Adrenal gland (tissue), 12 donors: ENCODE data around the gene JUP. TPM values are rescaled to one million over a fixed set of nuclear protein-coding genes. Genes with fewer than 3 reads are reported as not detected.

Experiments
- DNase-seq, 7 donors: peaks; one replicate each; pipeline ENCODE4 v3.0.0-alpha.2; 2019 to 2020
- H3K27ac ChIP-seq, 5 donors: fragments of 200-600 bp; sonication (generic) in 4 of 5; 1 replicate in 3 of 5; 2 replicates in 2 of 5; pipeline versions ENCODE4 v1.5.1 to v1.8.0; 2016 to 2020; ENCODE audit warnings: mild to moderate bottlenecking in 1 of 5
- H3K27me3 ChIP-seq: fragments of 200-600 bp; 2 replicates; pipeline ENCODE4 v1.8.0; 2021
- H3K36me3 ChIP-seq, 2 donors: fragments of 200-600 bp; replicated peaks in 1 of 2; 1 replicate in 1 of 2; 2 replicates in 1 of 2; pipeline versions ENCODE4 v1.5.1 to v1.8.0; 2018 to 2022
- H3K4me1 ChIP-seq, 2 donors: fragments of 200-600 bp; replicated peaks in 1 of 2; 1 replicate in 1 of 2; 2 replicates in 1 of 2; pipeline versions ENCODE4 v1.5.1 to v1.8.0; 2018 to 2021
- H3K4me3 ChIP-seq, 4 donors: fragments of 200-600 bp; sonication (generic) in 3 of 4; one replicate each; pipeline ENCODE4 v1.5.1; 2016 to 2018
- H3K9me3 ChIP-seq, 3 donors: fragments of 200-600 bp; sonication (generic) in 1 of 3; replicated peaks in 1 of 3; 1 replicate in 2 of 3; 2 replicates in 1 of 3; pipeline versions ENCODE4 v1.5.1 to v1.8.0; 2016 to 2021
- CTCF ChIP-seq, 6 experiments: fragments of 450-650 bp in 4 of 6; fragments of 200-600 bp in 2 of 6; sonication (generic) in 1 of 6; IDR thresholded peaks; 1 replicate in 5 of 6; 2 replicates in 1 of 6; pipeline versions ENCODE4 v1.5.1 to v1.8.0; 2016 to 2021; ENCODE audit warnings: antibody characterized with exemption in 6 of 6, mild to moderate bottlenecking in 2 of 6, moderate library complexity in 1 of 6
- POLR2A ChIP-seq, 2 donors: fragments of 450-650 bp; IDR thresholded peaks; one replicate each; pipeline ENCODE4 v1.6.1; 2017; ENCODE audit warnings: antibody characterized with exemption in 2 of 2, mild to moderate bottlenecking in 2 of 2, moderate library complexity in 1 of 2
- WGBS, 4 donors: extraction: QIAGEN DNeasy Blood & Tissue Kit in 2 of 4; methylation state at CpG; one replicate each; pipeline versions ENCODE4 v1.1.5 to v1.1.7; 2013 to 2017; 5-methylcytosine and 5-hydroxymethylcytosine counted together
- intact Hi-C, 2 donors: fragments of 100-400 bp; cut with DNase I; formaldehyde crosslinking; loops; one replicate each; pipeline versions ENCODE4 v1.14.1 to v1.15.0; 2022 to 2023
- polyA plus RNA-seq, 3 donors: library from polyadenylated mRNA; stranded (reverse); fragments of 200-250 nt in 2 of 3; fragments of 350-450 nt in 1 of 3; fragmentation: Illumina TruSeq in 1 of 3; extraction: RNeasy Lipid Tissue Mini Kit (QIAGEN cat#74804) in 1 of 3; gene quantifications; one replicate each; pipeline ENCODE4 v1.2.3, GENCODE V29; 2013 to 2014
- total RNA-seq, 9 donors: library from RNA; depleted of rRNA in 4 of 9; stranded (reverse); fragments of >200 nt in 4 of 9; fragments of 120-200 nt in 1 of 9; fragmentation: NEBNext Ultra II Directional in 1 of 9; extraction: Animal tissue kit (Norgen Biotek cat#: 25700) in 1 of 9; gene quantifications; one replicate each; pipeline versions ENCODE4 v1.1.0 to v1.2.4, GENCODE V29; 2013 to 2023
- donor health status: healthy with polysubstance abuse.
- donor health status: Bipolar disorder and iron deficiency.
- donor health status: DM: yes; HTN: yes; CAD: no.
- donor health status: DM: no; HTN: no; CAD: no.
- donor health status: DM: no; HTN: no; CAD: no.
- donor health status: DM: yes; HTN: yes; CAD: no.

The JUP gene
- total and polyA plus RNA-seq, 12 donors = 4.9 to 81.3 (median 29.6) TPM

- intact Hi-C loops = no loop called here
- Histone ChIP-seq H3K4me1 (peaks cover 0 to 15% of the 10 kb centered on the region in 2 donors), H3K27me3 (no peaks in the 10 kb centered on the region), H3K27ac (peak overlapping the region in 3 of 5 donors; percentile 26 to 86 (median 63)), H3K36me3 (no peaks in the 10 kb centered on the region), H3K9me3 (no peaks in the 10 kb centered on the region), H3K4me3 (no peak overlapping the region)
- no peak for DNase-seq
- no peak for TF ChIP-seq CTCF (IDR thresholded peaks at IDR 0.05)
- no peak for TF ChIP-seq POLR2A (IDR thresholded peaks at IDR 0.05)
- 63 to 80% (median 69%) methylated on average over 7 to 14 of the region's 14 CpGs for WGBS, 4 donors
Observed at GRCh38 chr17:41793784-41794539, 7.5 kb upstream of the JUP start.

GRCh38 chr17:41792845-41793783 is 6.6 kb upstream of the JUP start:
- no peaks in the 10 kb centered on the region for H3K27me3 ChIP-seq
- H3K9me3 ChIP-seq = no peaks in the 10 kb centered on the region
- TF ChIP-seq CTCF (IDR thresholded peaks at IDR 0.05) (no peak), POLR2A (IDR thresholded peaks at IDR 0.05) (no peak)
- H3K36me3 ChIP-seq = no peaks in the 10 kb centered on the region
- H3K4me1 ChIP-seq = peaks cover 0 to 15% of the 10 kb centered on the region in 2 donors
- intact Hi-C loops = no loop called here
- 35 to 45% (median 42%) methylated on average over 17 to 22 of the region's 22 CpGs for WGBS, 4 donors
- H3K4me3 ChIP-seq = no peak overlapping the region
- DNase-seq = peak in 2 of 7 donors; percentile 27 to 57
- H3K27ac ChIP-seq = peak overlapping the region in 3 of 5 donors; percentile 26 to 86 (median 63)

- Histone ChIP-seq H3K9me3 (no peaks in the 10 kb centered on the region), H3K27ac (no peak overlapping the region), H3K36me3 (no peaks in the 10 kb centered on the region), H3K4me3 (no peak overlapping the region), H3K27me3 (no peaks in the 10 kb centered on the region), H3K4me1 (peaks cover 0 to 29% of the 10 kb centered on the region in 2 donors)
- TF ChIP-seq CTCF (IDR thresholded peaks at IDR 0.05) = no peak
- TF ChIP-seq POLR2A (IDR thresholded peaks at IDR 0.05) = no peak
- DNase-seq = no peak
- WGBS, 4 donors = 24 to 43% (median 35%) methylated on average over 4 of the region's 4 CpGs
- intact Hi-C loops = no loop called here
Observed at GRCh38 chr17:41787021-41787418, 509 bp upstream of the JUP start.

GRCh38 chr17:41785859-41786226 is 668 bp downstream of the JUP start:
- Histone ChIP-seq H3K4me3 (peak overlapping the region in 3 of 4 donors; percentile 28 to 65 (median 65)), H3K9me3 (no peaks in the 10 kb centered on the region), H3K27me3 (no peaks in the 10 kb centered on the region), H3K36me3 (no peaks in the 10 kb centered on the region), H3K27ac (peak overlapping the region in 4 of 5 donors; percentile 9 to 79 (median 58)), H3K4me1 (peaks cover 0 to 36% of the 10 kb centered on the region in 2 donors)
- WGBS, 4 donors = 3 to 8% (median 4%) methylated on average over 8 to 22 of the region's 22 CpGs
- intact Hi-C loops = no loop called here
- TF ChIP-seq POLR2A (IDR thresholded peaks at IDR 0.05) = no peak
- no peak for TF ChIP-seq CTCF (IDR thresholded peaks at IDR 0.05)
- DNase-seq = no peak
